ENCODE results near the gene PAGE1. TPM values are rescaled to one million over a fixed set of nuclear protein-coding genes. Genes with fewer than 3 reads are reported as not detected.

The PAGE1 gene
- total RNA-seq, 1 experiment from 2014 or later: not detected

DNA sequence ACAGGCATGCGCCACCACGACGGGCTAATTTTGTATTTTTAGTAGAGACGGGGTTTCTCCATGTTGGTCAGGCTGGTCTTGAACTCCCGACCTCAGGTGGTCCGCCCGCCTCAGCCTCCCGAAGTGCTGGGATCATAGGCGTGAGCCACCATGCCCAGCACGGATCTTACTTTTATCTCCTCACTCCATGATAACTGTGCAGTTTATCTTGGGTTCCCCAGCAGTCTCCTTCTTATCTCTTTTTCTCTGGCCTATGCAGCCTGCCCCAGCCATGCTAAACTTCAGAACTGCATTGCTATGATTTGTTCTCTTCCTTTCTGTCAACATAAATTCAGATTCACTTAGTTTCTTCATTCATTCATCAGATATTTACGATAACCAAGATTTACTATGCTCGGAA lies 22.4 kb downstream of the PAGE1 start:
- no peaks in the 10 kb centered on the region for H3K36me3 ChIP-seq
- H3K27ac ChIP-seq: no peak overlapping the region
- no peak for DNase-seq (ENCODE audit: low read depth in 1 of 2, low spot score in 2 of 2)
- H3K4me1 ChIP-seq (replicated peaks): no peaks in the 10 kb centered on the region
- H3K27me3 ChIP-seq (replicated peaks): no peaks in the 10 kb centered on the region
- H3K9me3 ChIP-seq (replicated peaks): no peaks in the 10 kb centered on the region
- H3K4me3 ChIP-seq: no peak overlapping the region

DNA sequence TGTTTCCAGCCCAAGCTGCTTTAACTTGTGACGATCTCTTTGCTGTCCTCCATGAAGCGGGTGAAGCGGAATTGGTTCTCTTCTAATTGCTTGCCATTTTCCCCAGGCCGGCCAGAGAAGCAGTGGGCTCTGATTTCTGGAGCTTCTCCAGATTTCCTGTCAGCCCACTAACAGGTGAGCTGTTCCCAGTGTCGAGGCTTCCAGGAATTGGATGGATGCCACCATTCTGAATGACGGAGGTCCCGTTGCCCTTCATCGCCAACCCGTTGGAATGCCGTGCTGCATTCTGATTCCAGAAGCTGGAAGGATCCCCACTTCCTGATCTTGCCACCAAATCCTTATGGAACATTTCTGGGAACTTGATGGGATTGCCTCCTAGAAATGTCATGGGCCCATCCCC lies 31.0 kb downstream of the PAGE1 start:
- no peak overlapping the region for H3K27ac ChIP-seq
- H3K4me1 ChIP-seq (replicated peaks): no peaks in the 10 kb centered on the region
- H3K27me3 ChIP-seq (replicated peaks): no peaks in the 10 kb centered on the region

DNA sequence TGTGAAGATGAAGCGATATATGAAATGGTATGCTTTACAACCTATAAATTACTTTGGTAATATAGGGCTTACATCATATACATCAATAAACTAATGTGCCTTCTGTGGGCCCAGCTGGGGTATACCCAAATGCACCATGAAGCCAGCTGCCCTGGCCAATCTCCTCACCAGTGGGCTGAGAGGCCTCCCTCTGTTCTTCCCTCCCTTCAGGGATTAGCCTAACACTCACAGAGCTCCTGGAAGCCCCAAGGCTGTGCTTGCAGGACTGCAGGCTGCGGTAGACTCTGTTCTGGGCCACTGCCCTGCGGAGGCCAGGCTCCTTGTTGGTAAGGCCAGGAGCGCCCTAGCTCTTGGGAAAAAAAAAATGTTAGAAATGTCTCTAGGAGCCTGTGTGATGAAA lies 33.9 kb downstream of the PAGE1 start:
- Histone ChIP-seq H3K4me3 (no peak overlapping the region), H3K27me3 (replicated peaks) (no peaks in the 10 kb centered on the region), H3K36me3 (no peaks in the 10 kb centered on the region), H3K9me3 (replicated peaks) (no peaks in the 10 kb centered on the region), H3K27ac (no peak overlapping the region), H3K4me1 (replicated peaks) (no peaks in the 10 kb centered on the region)
- DNase-seq (ENCODE audit: low read depth in 1 of 2, low spot score in 2 of 2): no peak

More for the DNA sequence above, 31.0 kb downstream of the PAGE1 start:
- H3K9me3 ChIP-seq (replicated peaks): no peaks in the 10 kb centered on the region
- no peak overlapping the region for H3K4me3 ChIP-seq
- H3K36me3 ChIP-seq: no peaks in the 10 kb centered on the region
- no peak for DNase-seq (ENCODE audit: low read depth in 1 of 2, low spot score in 2 of 2)

DNA sequence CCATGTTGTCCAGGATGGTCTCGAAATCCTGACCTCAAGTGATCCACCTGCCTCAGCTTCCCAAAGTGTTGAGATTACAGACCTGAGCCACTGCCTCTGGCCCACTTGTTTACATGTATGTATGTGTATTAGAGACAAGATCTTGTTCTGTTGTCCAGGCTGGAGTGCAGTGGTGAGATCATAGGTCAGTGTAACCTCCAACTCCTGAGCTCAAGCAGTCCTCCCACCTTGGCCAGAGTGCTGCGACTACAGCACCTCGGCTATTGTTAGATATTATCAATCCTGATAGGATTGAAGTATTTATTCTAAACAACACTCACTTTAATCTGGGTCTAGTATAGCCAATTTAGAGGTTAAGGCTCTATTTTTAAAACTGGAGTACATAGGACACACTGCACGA lies 36.0 kb downstream of the PAGE1 start:
- H3K9me3 ChIP-seq (replicated peaks): no peaks in the 10 kb centered on the region
- H3K27me3 ChIP-seq (replicated peaks): no peaks in the 10 kb centered on the region
- no peaks in the 10 kb centered on the region for H3K36me3 ChIP-seq
- H3K27ac ChIP-seq: no peak overlapping the region
- H3K4me3 ChIP-seq: no peak overlapping the region
- DNase-seq (ENCODE audit: low read depth in 1 of 2, low spot score in 2 of 2): no peak
- H3K4me1 ChIP-seq (replicated peaks): no peaks in the 10 kb centered on the region

DNA sequence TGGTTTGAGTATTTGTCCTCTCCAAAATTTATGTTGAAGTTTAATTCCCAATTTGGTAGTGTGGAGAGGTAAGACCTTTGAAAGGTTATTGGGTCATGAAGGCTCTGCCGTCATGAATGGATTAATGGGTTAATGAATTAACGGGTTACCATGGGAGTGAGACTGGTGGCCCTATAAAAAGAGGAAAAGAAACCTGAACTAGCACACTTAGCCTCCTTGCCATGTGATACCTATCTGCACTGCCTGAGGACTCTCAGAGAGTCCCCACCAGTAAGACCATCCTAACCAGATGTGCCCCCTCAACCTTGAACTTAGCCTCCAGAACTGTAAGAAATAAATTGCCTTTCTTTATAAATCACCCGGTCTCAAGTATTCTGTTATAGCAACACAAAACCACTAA lies 39.3 kb downstream of the PAGE1 start:
- no peaks in the 10 kb centered on the region for H3K4me1 ChIP-seq (replicated peaks)
- no peaks in the 10 kb centered on the region for H3K27me3 ChIP-seq (replicated peaks)
- no peak for DNase-seq (ENCODE audit: low read depth in 1 of 2, low spot score in 2 of 2)
- H3K4me3 ChIP-seq: no peak overlapping the region
- H3K9me3 ChIP-seq (replicated peaks): no peaks in the 10 kb centered on the region
- no peaks in the 10 kb centered on the region for H3K36me3 ChIP-seq
- no peak overlapping the region for H3K27ac ChIP-seq

DNA sequence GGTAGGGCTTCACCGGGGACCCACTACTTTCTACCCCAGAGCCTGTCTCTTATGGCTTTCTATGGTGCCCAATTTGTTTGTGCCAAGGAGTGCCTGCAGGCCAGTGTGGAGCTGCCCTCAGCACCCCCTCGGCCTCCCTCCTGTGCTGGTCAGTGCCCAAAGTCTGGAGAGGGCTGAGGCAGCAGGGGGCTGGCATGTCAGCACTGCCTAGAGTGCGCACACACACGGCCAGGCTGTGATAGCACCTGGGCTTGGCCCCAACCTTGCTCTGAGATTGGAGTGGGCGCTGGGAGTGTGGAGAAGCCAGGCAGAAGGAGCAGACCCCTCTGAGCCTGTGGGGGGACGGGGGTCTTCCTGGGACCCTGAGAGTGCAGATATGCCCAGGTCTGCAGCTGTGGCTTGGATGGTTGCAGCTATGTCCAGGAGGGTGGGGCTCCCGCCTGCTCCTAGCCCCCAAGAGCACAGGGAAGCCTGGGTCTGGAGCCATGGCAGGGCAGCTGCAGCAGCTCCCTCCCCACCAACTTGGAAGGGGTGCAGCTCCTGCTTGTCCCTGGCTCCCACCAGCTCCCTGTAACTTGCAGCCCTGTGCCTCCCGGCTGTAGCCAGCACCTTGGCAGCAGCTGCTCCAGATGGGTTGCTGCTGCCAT lies 50.7 kb downstream of the PAGE1 start:
- no peaks in the 10 kb centered on the region for H3K27me3 ChIP-seq (replicated peaks)
- no peak overlapping the region for H3K27ac ChIP-seq
- H3K4me1 ChIP-seq (replicated peaks): no peaks in the 10 kb centered on the region

More for the DNA sequence above, 50.7 kb downstream of the PAGE1 start:
- Histone ChIP-seq H3K36me3 (no peaks in the 10 kb centered on the region), H3K4me3 (no peak overlapping the region), H3K9me3 (replicated peaks) (no peaks in the 10 kb centered on the region)
- DNase-seq (ENCODE audit: low read depth in 1 of 2, low spot score in 2 of 2): no peak

Other genes with a start within 250 kb of the PAGE1 start
- gene GAGE12C, start 163.8 kb downstream of the PAGE1 start, total RNA-seq (2014; rRNA removed; shearing (Covaris generic)): not detected in 2 replicates
- gene GAGE12D, start 154.3 kb downstream of the PAGE1 start, total RNA-seq (2014; rRNA removed; shearing (Covaris generic)): not detected in 2 replicates
- gene GAGE12E, start 144.7 kb downstream of the PAGE1 start, total RNA-seq (2014; rRNA removed; shearing (Covaris generic)): not detected in 2 replicates
- gene GAGE12F, start 135.1 kb downstream of the PAGE1 start, total RNA-seq (2014; rRNA removed; shearing (Covaris generic)): not detected in 2 replicates
- gene GAGE12G, start 125.6 kb downstream of the PAGE1 start, total RNA-seq (2014; rRNA removed; shearing (Covaris generic)): not detected in 2 replicates
- gene GAGE12H, start 116.0 kb downstream of the PAGE1 start, total RNA-seq (2014; rRNA removed; shearing (Covaris generic)): not detected in 2 replicates
- not detected in 2 replicates for gene GAGE2A, start 106.5 kb downstream of the PAGE1 start, total RNA-seq (2014; rRNA removed; shearing (Covaris generic))
- not detected in 2 replicates for gene GAGE1, start 97.0 kb downstream of the PAGE1 start, total RNA-seq (2014; rRNA removed; shearing (Covaris generic))
- gene PAGE4, start 133.3 kb upstream of the PAGE1 start, total RNA-seq (2014; rRNA removed; shearing (Covaris generic)): not detected in 2 replicates
- gene USP27X, start 183.5 kb upstream of the PAGE1 start, total RNA-seq (2014; rRNA removed; shearing (Covaris generic)): 0.66 and 0.87 TPM in 2 replicates
- 2.0 and 3.5 TPM in 2 replicates for gene CLCN5, start 226.6 kb upstream of the PAGE1 start, total RNA-seq (2014; rRNA removed; shearing (Covaris generic))